ENCODE measurements around the gene UBE2I. TPM values are rescaled to one million over a fixed set of nuclear protein-coding genes. Genes with fewer than 3 reads are reported as not detected.

UBE2I gene
- total RNA-seq, 1 donor from 2014 or later = 210 TPM

DNA sequence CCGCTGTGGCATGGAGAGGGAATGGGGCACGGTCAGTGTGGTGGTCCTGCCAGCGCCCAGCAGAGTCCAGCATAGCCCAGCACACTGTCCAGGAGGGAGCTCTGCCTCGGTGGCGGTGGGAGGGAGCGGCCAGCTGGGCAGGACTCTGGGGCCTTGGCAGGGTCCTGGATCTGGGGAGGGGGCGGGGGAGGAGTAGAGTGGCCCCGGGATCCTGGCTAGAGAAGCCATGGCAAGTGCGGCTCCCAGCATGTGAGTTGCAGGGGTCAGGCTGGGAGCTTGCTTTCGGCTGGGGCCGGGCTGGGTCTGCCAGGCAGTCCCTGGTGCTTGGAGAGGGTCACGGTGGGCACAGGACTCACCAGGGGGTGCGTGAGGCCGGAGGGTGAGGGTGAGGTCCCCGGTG lies 46.2 kb downstream of the UBE2I start:
- intact Hi-C loops (cut with micrococcal nuclease) = no loop called here

DNA sequence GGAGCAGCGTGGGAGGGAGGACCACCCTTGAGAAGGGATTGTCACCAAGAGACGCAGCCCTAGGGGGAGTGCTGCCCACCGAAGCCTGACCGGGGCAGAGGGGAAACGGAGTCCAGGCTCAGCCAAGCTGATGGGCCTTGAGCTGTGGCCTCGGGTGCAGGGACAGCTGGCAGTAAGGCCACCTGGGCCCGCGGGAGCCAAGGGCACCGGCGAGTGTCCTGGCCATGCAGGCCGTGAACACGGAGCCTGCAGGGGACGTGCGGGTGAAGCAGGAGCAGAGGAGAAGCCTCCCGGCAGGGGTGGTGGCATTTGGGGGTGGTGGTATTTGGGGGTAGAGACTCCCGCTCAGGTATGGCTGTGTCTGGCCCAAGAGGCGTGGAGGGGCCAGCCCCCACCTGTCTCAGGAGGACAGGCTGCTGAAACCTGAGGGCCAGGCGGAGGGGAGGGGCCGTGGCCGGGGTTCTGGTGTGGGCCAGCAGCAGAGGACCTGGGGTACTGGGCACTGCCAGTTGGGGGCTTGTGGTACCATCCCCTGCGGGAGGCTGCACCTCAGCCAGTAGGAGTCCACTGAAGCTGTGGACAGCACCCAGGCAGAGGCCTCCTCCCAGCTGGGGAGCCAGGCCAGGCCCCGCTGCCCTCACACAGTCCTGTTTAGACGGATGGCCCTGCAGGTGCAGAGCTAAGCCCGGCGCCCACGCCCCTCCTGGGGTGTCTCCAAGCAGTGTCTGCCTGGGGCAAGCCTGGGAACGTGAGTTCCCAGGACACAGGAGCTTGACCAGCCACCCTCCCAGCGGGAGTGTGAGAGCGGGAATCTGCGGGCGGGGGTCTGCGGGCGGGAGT lies 46.8 kb downstream of the UBE2I start:
- intact Hi-C loops (cut with micrococcal nuclease) = no loop called here

DNA sequence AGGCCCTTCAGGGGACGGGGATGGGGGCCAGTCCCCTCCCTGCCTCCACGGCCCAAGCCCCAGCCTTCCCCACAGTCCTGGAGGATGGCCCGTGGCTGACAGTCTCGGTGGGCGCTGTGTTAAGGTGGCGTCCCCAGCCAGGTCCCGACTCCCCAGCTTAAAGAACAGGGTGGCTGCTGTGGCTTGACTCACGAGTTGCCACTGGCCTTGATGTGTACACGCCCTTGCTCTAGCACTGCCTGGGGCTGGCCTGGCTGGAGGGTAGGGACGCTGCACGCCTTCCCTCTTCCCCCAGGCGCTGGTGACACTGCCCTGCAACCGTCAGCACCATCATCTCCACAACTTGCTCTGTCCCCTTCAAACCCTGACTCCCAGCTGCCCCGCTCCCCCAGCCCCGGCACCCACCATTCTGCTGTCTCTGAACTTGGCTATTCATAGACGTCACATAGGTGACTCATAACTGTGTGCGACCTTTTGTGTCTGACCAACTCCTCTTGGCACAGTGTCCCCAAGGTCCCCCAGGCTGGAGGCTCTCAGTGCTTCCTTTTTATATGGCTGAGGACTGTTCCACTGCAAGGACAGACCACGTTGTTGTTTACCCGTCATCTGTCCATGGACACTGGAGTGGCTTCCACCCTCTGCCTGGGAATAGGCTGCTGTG lies 48.6 kb downstream of the UBE2I start:
- intact Hi-C loops (cut with micrococcal nuclease) = no loop called here

DNA sequence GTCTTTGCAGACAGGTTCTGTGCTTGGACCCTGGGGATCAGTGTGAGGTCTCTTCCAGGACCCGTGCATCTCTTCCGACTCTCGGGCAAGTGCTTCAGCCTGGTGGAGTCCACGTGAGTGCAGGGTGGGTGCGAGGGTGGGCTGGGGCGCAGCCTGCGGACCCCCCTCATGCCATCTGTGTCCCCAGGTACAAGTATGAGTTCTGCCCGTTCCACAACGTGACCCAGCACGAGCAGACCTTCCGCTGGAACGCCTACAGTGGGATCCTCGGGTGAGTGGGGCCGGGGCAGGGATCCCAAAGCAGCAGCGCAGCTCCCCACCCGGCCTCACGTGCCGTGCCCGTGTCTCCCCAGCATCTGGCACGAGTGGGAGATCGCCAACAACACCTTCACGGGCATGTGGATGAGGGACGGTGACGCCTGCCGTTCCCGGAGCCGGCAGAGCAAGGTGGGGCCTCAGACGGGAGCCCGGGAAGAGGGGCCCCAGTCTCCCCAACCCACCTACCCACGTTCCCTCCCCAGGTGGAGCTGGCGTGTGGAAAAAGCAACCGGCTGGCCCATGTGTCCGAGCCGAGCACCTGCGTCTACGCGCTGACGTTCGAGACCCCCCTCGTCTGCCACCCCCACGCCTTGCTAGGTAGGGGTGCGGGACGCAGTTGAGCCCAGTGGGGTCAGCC lies 52.4 kb downstream of the UBE2I start:
- intact Hi-C loops (cut with micrococcal nuclease) = no loop called here

DNA sequence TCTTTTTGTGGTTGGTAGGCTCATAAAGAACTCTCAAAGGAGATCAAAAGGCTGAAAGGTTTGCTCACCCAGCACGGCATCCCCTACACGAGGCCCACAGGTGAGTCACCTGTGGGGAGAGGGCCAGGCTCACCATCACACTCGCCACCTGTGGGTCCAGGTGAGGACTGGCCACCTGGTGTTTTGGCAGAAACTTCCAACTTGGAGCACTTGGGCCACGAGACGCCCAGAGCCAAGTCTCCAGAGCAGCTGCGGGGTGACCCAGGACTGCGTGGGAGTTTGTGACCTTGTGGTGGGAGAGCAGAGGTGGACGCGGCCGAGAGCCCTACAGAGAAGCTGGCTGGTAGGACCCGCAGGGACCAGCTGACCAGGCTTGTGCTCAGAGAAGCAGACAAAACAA lies 53.4 kb downstream of the UBE2I start:
- intact Hi-C loops (cut with micrococcal nuclease) = no loop called here

DNA sequence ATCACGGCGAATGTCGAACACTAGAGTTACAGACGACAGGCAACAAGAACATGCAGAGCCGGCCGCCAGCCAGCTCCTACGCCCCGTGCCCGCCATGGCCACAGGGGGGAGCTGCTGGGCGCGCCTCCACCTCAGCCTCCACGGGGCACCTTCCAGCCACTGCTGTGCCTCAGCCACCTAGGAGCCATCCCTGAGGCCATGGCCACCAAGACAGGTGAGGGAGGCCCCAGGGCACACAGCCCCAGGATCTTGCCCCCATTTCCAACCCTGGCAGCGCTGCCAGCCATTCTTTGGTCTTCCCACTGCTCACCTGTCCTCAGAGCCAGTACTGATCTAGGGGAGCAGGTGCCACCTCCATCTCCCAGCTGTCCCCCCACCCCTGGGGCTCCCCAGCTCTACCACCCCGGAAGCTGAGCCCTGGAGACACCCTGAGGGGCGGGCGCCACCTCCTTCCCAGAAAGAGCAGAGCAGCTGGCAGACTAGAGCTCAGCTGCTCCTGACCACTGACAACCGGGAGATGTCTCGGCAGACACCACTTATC lies 54.1 kb downstream of the UBE2I start:
- intact Hi-C loops (cut with micrococcal nuclease) = no loop called here

DNA sequence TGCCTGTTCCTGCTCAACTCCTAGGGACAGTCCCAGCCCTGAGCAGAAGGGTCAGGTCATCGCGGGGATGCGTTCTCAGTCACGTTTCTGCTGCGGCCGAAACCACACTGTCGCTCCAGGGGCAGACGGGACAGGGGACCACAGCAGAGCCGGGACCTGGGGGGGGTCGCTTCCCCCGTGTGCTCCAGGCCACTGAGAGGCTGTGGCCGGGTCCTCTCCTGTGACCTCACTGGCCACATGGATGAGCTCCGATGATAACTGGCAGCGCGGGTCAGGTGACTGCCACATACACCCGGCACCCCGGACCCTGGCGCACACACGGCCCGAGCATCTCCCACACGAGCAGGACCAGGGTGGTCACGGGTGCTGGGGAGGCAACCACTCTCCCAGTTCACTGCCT lies 55.1 kb downstream of the UBE2I start:
- intact Hi-C loops (cut with micrococcal nuclease) = no loop called here

DNA sequence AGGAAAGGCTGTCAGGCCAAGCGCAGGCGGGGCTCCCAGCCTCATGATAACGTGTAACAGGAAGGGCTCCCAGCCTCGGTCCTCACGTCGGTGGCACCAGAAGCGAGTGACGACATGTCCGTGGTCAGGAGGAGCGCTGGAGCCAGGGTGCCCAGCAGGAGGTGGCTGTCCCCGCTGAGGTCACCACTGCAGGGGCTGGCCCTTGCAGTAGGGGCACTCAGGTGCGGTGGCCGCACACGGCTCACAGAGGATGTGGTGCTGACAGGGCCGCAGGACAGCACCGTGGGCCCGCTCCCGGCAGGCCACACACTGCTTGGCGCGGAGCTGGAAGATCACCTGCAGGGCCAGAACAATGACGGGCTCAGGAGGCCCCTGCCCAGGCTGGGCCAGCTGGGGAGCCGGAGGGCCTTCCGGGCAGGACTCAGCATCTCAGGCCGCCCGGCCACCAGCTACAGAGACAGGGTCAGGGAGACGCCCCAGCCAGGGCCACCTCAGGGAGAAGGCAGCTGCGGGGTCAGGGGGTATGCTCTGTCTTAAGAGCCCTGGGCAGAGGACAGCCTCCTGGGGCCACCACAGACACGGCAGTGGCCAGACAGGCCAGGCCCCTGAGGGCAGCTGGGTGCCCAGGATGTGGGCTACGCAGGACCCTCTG lies 56.8 kb downstream of the UBE2I start:
- intact Hi-C loops (cut with micrococcal nuclease) = no loop called here

DNA sequence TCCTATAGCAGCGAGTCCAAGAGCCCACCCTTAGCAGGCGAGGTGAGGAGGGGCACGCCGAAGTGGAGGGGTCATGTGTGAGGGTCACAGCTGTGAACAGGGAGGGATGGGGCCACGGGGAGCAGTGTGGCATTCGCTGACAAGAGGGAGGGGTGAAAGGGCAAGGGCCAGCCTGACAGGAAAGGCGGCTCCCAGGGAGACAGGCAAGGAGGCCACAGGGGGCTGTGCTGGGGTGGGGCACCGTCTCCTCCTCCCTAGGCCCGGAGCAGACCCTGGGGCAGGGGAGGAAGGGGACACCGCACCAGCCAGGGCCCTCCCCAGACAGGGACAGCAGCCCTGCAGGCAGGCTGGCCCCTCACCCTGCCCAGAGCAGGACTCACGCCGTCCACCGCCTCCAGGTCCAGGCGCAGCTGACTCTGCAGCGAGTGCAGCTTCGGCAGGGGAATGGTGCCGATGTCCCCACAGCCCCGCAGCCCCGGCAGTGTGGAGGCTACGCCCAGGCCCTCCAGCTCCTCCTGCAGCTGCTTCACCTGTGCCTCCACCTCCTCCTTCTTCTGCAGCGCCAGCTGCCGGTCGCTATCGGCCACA lies 57.4 kb downstream of the UBE2I start:
- intact Hi-C loops (cut with micrococcal nuclease) = no loop called here

DNA sequence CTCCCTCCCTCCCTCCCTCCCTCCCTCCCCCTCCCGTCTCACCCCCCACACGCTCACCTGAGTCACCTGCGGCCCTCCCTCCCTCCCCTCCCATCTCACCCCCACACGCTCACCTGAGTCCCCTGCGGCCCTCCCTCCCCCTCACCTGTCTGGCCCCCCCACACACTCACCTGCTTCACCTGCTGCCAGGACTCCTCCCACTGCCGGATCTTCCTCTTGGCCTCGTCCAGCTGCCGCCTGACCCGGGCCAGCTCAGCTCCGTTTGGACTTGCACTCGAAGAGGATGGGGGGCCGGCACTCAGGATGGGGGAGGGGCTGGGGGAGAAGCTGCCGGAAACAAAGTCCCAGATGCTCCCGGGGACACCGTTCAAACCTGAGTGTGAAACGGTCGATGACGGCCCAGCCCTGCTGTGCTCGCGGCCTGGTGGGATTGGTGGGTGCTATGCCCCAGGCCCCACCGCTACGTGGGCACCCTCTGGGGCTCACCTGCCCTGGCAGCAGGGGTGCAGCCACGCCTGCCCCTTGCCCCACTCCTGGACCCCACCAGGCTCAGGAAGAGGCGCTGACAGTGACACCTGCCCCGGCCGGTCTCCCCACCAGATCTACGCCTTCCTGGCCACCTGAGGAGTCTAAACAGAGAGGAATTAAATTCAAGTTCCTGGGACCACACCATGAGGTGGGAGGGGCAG lies 58.2 kb downstream of the UBE2I start:
- intact Hi-C loops (cut with micrococcal nuclease) = no loop called here

DNA sequence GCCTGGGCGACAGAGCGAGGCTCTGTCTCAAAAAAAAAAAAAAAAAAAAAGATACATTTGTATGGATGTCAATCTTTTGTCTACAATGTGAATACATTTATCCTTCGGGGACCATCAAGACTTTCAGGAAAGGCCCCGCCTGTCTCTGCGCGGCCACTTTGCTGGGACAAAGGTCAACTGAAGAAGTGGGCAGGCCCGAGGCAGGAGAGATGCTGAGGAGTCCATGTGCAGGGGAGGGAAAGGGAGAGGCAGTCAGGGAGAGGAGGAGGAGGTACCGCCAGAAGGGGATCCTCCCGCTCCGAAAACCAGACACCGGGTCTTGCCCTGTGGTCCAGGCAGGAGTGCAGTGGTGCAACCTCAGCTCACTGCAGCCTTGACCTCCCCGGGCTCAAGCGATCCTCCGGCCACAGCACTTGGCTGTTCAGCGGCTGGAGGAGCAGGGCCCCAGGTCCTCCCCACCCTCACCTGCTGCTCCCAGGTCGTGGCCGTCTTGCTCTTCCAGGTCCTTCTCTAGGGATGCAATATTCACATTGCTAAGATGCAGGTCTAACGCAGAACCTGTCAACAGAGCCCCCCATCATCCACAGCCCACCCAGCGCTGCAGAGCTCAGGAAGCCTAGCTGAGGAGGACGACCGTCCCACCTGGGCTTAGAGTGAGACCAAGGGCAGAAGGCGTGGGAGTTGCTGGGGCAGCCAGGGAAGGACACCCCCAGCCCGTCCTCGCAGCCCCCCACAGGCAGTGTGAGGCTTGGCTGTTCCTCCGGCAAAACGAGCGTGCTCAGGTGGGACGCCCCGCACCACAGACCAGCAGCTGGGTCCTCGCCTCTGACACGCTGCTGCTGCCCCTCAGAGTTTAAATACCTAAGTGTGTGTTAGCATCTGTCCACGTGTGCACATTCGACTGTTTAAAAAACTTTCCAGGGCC lies 61.9 kb downstream of the UBE2I start:
- intact Hi-C loops (cut with micrococcal nuclease) = no loop called here

DNA sequence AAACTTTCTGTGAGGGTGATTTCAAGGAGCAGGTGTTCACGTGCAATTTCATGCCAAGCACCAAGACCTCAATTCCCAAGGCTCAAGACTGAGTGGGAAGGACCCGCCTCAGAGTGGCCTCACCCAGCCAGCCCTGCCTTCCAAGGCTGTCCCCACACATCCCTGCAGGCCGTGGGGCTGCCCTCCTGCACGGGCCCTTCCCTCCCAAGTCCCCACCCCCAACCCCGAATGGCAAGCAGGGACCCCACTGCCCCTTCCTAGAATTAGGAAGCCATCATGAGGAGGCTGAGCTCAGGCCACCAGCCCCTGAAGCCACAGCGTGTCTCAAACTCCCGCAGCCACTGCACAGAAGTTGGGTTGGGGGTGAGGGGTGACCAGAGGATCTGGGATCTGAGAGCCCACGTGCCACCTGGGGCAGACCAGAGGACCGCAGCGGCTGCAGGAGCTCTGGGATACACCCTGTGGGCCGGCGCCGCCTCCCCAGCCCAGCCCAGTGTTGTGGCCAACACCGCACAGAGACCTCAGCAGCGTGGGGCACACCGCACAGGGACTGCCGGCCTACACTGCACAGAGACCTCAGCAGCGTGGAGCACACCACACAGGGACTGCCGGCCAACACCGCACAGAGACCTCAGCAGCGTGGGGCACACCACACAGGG lies 63.0 kb downstream of the UBE2I start:
- intact Hi-C loops (cut with micrococcal nuclease) = no loop called here

DNA sequence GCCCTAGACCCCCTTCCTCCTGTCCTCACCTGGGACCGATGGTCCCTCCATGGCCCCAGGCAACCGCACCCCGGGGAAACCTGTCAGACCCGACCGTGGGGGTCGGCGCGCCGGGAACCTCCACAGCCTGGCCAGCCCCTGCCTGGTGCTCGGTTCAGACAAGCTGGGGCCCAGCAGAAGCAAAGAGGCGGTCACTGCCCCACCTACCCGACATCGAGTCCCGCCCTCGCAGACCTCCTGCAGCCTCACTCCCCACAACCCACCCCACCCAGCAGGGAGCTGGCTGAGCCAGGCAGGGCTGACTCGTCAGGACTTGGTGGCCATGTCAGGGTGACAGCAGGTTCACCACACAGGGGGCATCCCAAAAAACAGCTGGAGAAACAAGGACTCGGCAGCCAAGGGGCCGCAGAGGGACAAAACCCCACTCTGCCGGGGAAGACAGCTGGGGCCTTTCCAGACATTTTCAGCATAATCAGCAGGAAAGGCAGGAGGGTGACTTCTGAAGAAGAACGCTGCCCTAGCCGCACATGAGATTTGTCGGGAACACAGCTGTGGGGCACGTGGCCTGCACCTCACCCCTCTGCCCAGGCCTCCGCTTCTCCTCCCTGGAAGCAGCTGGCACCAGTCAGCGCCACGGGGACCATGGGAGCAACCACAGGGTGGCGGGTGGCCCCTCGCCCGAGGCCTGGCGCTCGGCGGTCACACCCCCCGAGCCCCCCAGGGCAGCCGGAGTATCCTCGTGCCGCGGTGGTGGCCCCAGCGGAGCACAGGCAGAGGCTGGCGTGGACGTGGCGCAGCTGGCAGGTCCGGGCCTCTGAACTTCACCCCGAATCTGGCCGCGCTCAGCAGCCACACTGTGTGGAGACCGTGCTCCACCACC lies 65.2 kb downstream of the UBE2I start:
- intact Hi-C loops (cut with micrococcal nuclease) = no loop called here

DNA sequence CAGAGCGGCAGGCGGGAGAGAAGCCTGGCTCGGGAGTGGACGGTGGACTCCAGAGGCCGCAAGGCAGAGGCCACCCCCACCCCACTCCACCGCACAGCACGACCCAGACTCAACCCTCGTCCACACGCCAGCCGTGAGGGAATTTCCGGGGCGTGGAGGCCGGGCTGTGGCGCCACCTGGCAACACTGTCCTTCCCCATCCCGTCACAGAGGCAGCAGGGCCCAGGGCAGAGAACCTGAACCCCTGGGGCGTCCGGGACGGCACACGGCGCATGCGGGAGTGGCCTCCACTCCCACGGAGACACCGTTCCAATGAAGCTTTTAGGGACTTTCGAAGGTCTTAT lies 65.8 kb downstream of the UBE2I start:
- intact Hi-C loops (cut with micrococcal nuclease) = no loop called here

DNA sequence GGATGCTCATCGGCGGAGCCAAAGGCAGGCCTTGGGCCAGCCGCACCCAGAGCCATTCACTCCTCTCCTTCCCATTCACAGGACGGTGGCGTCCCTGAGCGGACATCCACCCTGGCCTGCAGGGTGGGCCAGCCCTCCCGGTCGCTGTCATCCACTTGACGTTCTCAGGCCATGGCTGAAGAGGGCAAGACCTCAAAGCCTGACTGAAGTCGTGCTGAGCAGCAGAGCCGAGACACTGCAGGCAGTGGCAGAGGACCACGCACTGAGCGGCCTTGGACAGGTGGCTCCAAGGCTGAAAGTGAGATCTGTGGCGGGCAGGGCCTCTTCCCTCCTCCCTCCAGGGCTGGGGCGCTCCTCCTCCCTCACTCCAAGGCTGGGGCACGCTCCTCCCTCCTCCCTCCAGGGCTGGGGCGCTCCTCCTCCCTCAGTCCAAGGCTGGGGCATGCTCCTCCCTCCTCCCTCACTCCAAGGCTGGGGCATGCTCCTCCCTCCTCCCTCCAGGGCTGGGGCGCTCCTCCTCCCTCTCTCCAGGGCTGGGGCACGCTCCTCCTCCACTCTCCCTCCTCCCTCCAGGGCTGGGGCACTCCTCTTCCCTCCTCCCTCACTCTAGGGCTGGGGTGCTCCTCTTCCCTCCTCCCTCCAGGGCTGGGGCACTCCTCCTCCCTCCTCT lies 66.4 kb downstream of the UBE2I start:
- intact Hi-C loops (cut with micrococcal nuclease) = no loop called here

All from T-helper 2 cell treated with Interferon-gamma antibody and Interleukin-4, amounts not matched to agents 100 ng/mL and 5 ng/mL, for 36 hours (primary cell).